SK-N-MC (cell line): Measurements from ENCODE around the gene OR11A1.

Experiments used
- DNase-seq: peaks from one replicate; pipeline ENCODE4 v3.0.0-alpha.2; 2011; ENCODE audit warnings: low read depth, low spot score
- H3K27ac ChIP-seq: fragments of 200-600 bp; sonication (generic); 2 replicates; pipeline ENCODE4 v1.5.1; 2016; ENCODE audit warnings: mixed run types
- H3K36me3 ChIP-seq: fragments of 200-600 bp; sonication (generic); 2 replicates; pipeline ENCODE4 v1.6.1; 2017; ENCODE audit warnings: antibody characterized with exemption, low read length, mixed read lengths; ENCODE audit not compliant: insufficient read depth
- H3K4me3 ChIP-seq: fragments of 200-600 bp; sonication (generic); 2 replicates; pipeline ENCODE4 v1.5.1; 2016
- H3K9ac ChIP-seq: fragments of 200-600 bp; sonication (generic); 2 replicates; pipeline ENCODE4 v1.8.0; 2017; ENCODE audit warnings: mixed run types, mixed read lengths; ENCODE audit not compliant: insufficient read length
- H3K9me3 ChIP-seq: fragments of 200-600 bp; sonication (generic); 2 replicates; pipeline ENCODE4 v1.6.1; 2017; ENCODE audit warnings: low read depth, mild to moderate bottlenecking, antibody characterized with exemption, low read length, moderate library complexity, mixed read lengths
- EZH2 ChIP-seq: fragments of 200-600 bp; sonication (generic); IDR thresholded peaks from one replicate; pipeline ENCODE4 v1.6.1; 2017; ENCODE audit warnings: antibody characterized with exemption
- FOXP2 ChIP-seq: optimal IDR thresholded peaks from 2 replicates; pipeline ENCODE3; 2011; ENCODE audit warnings: mild to moderate bottlenecking, moderate library complexity; ENCODE audit not compliant: insufficient read depth; ENCODE audit errors: extremely low read length, control extremely low read depth
- POLR2AphosphoS5 ChIP-seq: IDR thresholded peaks from 2 replicates; pipeline ENCODE4 v1.6.1; 2012; ENCODE audit warnings: mild to moderate bottlenecking, low read depth, low read length, borderline replicate concordance

Gene OR11A1

DNA sequence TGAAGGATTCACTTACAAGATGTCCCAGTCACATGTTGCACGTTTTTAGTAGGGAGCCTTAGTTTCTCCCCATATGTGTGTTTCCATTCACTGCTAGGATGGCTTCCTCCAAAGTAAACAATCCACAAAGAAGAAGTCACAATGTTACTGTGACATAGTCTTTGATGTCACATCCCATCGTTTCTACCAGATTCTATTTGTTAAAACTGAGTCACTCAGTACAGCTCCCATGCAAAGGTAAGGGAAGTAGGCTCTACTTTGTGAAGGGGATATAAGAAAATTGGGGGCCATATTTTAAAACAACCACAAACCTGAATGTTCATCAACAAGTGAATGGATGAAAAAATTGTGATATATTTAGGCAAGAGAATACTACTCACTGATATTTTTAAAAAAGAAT lies at the start of gene OR11A1, which contains the start of gene OR2H1:
TSS of gene OR11A1 (minus strand) at position 101 of the 400 bp plus-strand sequence. CDS start 29,430 bp downstream, outside the sequence.
TSS of gene OR2H1 (plus strand) at position 185 of the 400 bp plus-strand sequence. CDS start 4,615 bp downstream, outside the sequence.
- H3K36me3 ChIP-seq: no peaks in the 10 kb centered on the region
- TF ChIP-seq EZH2: no peak
- no peak for TF ChIP-seq FOXP2
- no peak for TF ChIP-seq POLR2AphosphoS5
- no peak for DNase-seq
- H3K4me3 ChIP-seq: no peak within 1 kb of the TSS
- no peak within 1 kb of the TSS for H3K9ac ChIP-seq
- no peaks in the 10 kb centered on the region for H3K9me3 ChIP-seq
- no peak within 1 kb of the TSS for H3K27ac ChIP-seq

GRCh38 chr6:29506446-29507067 lies 49.7 kb upstream of the OR11A1 start:
- H3K9ac ChIP-seq: no peak overlapping the region
- no peak for TF ChIP-seq POLR2AphosphoS5
- no peak overlapping the region for H3K27ac ChIP-seq
- no peaks in the 10 kb centered on the region for H3K36me3 ChIP-seq
- H3K9me3 ChIP-seq: no peaks in the 10 kb centered on the region
- no peak overlapping the region for H3K4me3 ChIP-seq
- no peak for DNase-seq

DNA sequence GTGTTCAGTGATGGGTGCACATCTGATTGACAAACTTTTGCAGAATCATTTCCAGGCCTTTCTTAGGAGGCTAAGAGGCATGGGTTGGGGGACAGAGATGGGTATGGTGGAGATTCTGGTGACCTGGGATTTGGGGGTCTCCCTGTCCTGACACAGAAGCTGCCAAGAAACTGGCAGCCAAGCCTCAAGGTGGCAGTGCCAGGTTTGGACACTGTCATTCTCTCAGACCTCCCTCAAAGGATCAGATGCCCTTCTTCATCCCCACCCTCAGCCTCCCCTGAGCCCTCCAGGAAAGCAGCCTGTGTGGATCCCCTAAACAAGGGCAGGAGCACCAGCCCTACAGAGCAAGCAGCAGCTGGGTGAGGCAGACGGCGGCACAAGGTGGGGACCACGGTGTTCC lies 48.9 kb upstream of the OR11A1 start:
- Histone ChIP-seq H3K9me3 (no peaks in the 10 kb centered on the region), H3K27ac (no peak overlapping the region), H3K36me3 (no peaks in the 10 kb centered on the region), H3K4me3 (no peak overlapping the region), H3K9ac (no peak overlapping the region)
- no peak for DNase-seq
- TF ChIP-seq FOXP2 (no peak), POLR2AphosphoS5 (no peak), EZH2 (no peak)

GRCh38 chr6:29504961-29505360 lies 48.1 kb upstream of the OR11A1 start:
- H3K36me3 ChIP-seq: no peaks in the 10 kb centered on the region
- DNase-seq: no peak
- no peak overlapping the region for H3K27ac ChIP-seq
- no peak overlapping the region for H3K9ac ChIP-seq
- H3K9me3 ChIP-seq: no peaks in the 10 kb centered on the region
- TF ChIP-seq POLR2AphosphoS5: no peak
- H3K4me3 ChIP-seq: no peak overlapping the region

GRCh38 chr6:29502597-29502996 lies 45.7 kb upstream of the OR11A1 start:
- H3K9ac ChIP-seq: no peak overlapping the region
- no peak overlapping the region for H3K27ac ChIP-seq
- H3K36me3 ChIP-seq: no peaks in the 10 kb centered on the region
- no peak for DNase-seq
- no peaks in the 10 kb centered on the region for H3K9me3 ChIP-seq
- H3K4me3 ChIP-seq: no peak overlapping the region
- TF ChIP-seq EZH2 (no peak), POLR2AphosphoS5 (no peak), FOXP2 (no peak)

- no peaks in the 10 kb centered on the region for H3K9me3 ChIP-seq
- no peak overlapping the region for H3K4me3 ChIP-seq
- no peak for TF ChIP-seq EZH2
- H3K9ac ChIP-seq: no peak overlapping the region
- no peak for DNase-seq
- no peak overlapping the region for H3K27ac ChIP-seq
- H3K36me3 ChIP-seq: no peaks in the 10 kb centered on the region
Observed at GRCh38 chr6:29502181-29502580, 45.3 kb upstream of the OR11A1 start.

- H3K4me3 ChIP-seq: no peak overlapping the region
- no peak overlapping the region for H3K9ac ChIP-seq
- H3K27ac ChIP-seq: no peak overlapping the region
- no peaks in the 10 kb centered on the region for H3K36me3 ChIP-seq
- H3K9me3 ChIP-seq: no peaks in the 10 kb centered on the region
- no peak for DNase-seq
- no peak for TF ChIP-seq FOXP2
- TF ChIP-seq POLR2AphosphoS5: no peak
- TF ChIP-seq EZH2: no peak
Observed at GRCh38 chr6:29501106-29501505, 44.2 kb upstream of the OR11A1 start.

GRCh38 chr6:29500594-29500993 lies 43.7 kb upstream of the OR11A1 start:
- Histone ChIP-seq H3K27ac (no peak overlapping the region), H3K9ac (no peak overlapping the region), H3K4me3 (no peak overlapping the region), H3K9me3 (no peaks in the 10 kb centered on the region), H3K36me3 (no peaks in the 10 kb centered on the region)
- DNase-seq: no peak
- TF ChIP-seq FOXP2 (no peak), EZH2 (no peak), POLR2AphosphoS5 (no peak)

DNA sequence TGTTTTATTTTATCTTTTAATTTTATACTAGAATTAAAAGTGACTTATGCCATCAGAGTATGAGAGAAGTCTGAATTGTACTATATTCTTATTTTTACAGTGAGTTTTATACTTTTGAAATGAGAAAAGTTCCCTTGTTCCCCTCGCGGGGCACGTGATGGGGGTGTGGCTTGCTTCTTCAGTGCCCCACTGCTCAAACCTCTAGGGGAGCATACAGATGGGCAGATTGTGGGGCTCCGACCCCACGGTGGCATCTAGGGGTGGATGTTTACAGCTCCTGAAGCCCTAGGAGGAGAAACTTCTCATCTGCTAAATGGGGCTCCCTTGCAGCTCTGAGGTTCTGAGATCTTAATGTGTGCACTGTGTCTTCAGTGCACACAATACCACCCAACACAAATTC lies 42.8 kb upstream of the OR11A1 start:
- H3K9ac ChIP-seq: no peak overlapping the region
- no peak for TF ChIP-seq POLR2AphosphoS5
- no peak for TF ChIP-seq FOXP2
- no peak for TF ChIP-seq EZH2
- H3K4me3 ChIP-seq: no peak overlapping the region
- H3K27ac ChIP-seq: no peak overlapping the region
- H3K9me3 ChIP-seq: no peaks in the 10 kb centered on the region
- H3K36me3 ChIP-seq: no peaks in the 10 kb centered on the region
- no peak for DNase-seq
